Cerebellar cortex (tissue), 1 donor: ENCODE measurements around the gene PODN.

Experiments
- DNase-seq: peaks from one replicate; pipeline ENCODE4 v3.0.0-alpha.2; 2015; ENCODE audit warnings: low spot score

Gene PODN

GRCh38 chr1:53074313-53075154 is 12.5 kb downstream of the PODN start:
- no peak for DNase-seq

- DNase-seq: no peak
Observed at GRCh38 chr1:53075206-53075605, 13.2 kb downstream of the PODN start.

GRCh38 chr1:53075761-53076163 is 13.7 kb downstream of the PODN start:
- DNase-seq: no peak

- no peak for DNase-seq
Observed at GRCh38 chr1:53076165-53076564, 14.2 kb downstream of the PODN start.

GRCh38 chr1:53076721-53077598 is 14.9 kb downstream of the PODN start:
- no peak for DNase-seq

- DNase-seq: no peak
Observed at GRCh38 chr1:53077599-53077965, 15.6 kb downstream of the PODN start.

- no peak for DNase-seq
Observed at GRCh38 chr1:53078333-53079101, 16.5 kb downstream of the PODN start.

GRCh38 chr1:53079251-53079650 is 17.2 kb downstream of the PODN start:
- DNase-seq: no peak

- DNase-seq: no peak
Observed at GRCh38 chr1:53080041-53080440, 18.0 kb downstream of the PODN start.

- no peak for DNase-seq
Observed at GRCh38 chr1:53080769-53081168, 18.8 kb downstream of the PODN start.

- DNase-seq: no peak
Observed at GRCh38 chr1:53081384-53082066, 19.5 kb downstream of the PODN start.

- no peak for DNase-seq
Observed at GRCh38 chr1:53082826-53083455, 20.9 kb downstream of the PODN start.

- no peak for DNase-seq
Observed at GRCh38 chr1:53083636-53084588, 21.9 kb downstream of the PODN start.

- no peak for DNase-seq
Observed at GRCh38 chr1:53084589-53084971, 22.6 kb downstream of the PODN start.

GRCh38 chr1:53085405-53085804 is 23.4 kb downstream of the PODN start:
- no peak for DNase-seq

- DNase-seq: peak; percentile 44
Observed at GRCh38 chr1:53086491-53087070, 24.6 kb downstream of the PODN start.

- DNase-seq: no peak
Observed at GRCh38 chr1:53087332-53088285, 25.6 kb downstream of the PODN start.

GRCh38 chr1:53088616-53089300 is 26.7 kb downstream of the PODN start:
- no peak for DNase-seq
